Calu3 (cell line): Measurements from ENCODE around the gene HIVEP2. TPM values are rescaled to one million over a fixed set of nuclear protein-coding genes. Genes with fewer than 3 reads are reported as not detected.

Experiments used
- BruUV-seq: library from RNA; stranded (reverse); fragments of 400-500 nt; replicated peaks from 2 replicates; lab custom pipeline; 2021; lab: Mats Ljungman, UMichigan
- CTCF ChIA-PET: fragments of 300-600 bp; sonication (Branson Sonifier 250); formaldehyde crosslinking; loops from one replicate; lab custom pipeline; 2022; ENCODE audit warnings: antibody characterized with exemption; lab: Charles Lee
- DNase-seq: peaks from one replicate; pipeline ENCODE4 v3.0.0; 2022
- H3K27ac Mint-ChIP-seq: one replicate; pipeline ENCODE4 v1.8.0; 2022; ENCODE audit warnings: mixed read lengths; ENCODE audit not compliant: unreplicated experiment
- H3K27me3 Mint-ChIP-seq: one replicate; pipeline ENCODE4 v1.8.0; 2022; ENCODE audit warnings: mixed read lengths; ENCODE audit not compliant: unreplicated experiment
- H3K36me3 Mint-ChIP-seq: one replicate; pipeline ENCODE4 v1.8.0; 2022; ENCODE audit warnings: mild to moderate bottlenecking, moderate library complexity, mixed read lengths; ENCODE audit not compliant: insufficient read depth, unreplicated experiment
- H3K4me1 Mint-ChIP-seq: one replicate; pipeline ENCODE4 v1.8.0; 2022; ENCODE audit warnings: mild to moderate bottlenecking, low read depth, mixed read lengths; ENCODE audit not compliant: unreplicated experiment
- H3K4me3 Mint-ChIP-seq: one replicate; pipeline ENCODE4 v1.8.0; 2022; ENCODE audit warnings: mild to moderate bottlenecking, low read depth, moderate library complexity, mixed read lengths; ENCODE audit not compliant: unreplicated experiment
- H3K9me3 Mint-ChIP-seq: one replicate; pipeline ENCODE4 v1.8.0; 2022; ENCODE audit warnings: low read depth, mixed read lengths; ENCODE audit not compliant: unreplicated experiment
- intact Hi-C: fragments of 100-400 bp; cut with micrococcal nuclease; formaldehyde crosslinking; loops from one replicate; pipeline ENCODE4 v1.10.0; 2022; ENCODE audit not compliant: unreplicated experiment
- total RNA-seq: library from RNA; stranded (reverse); gene quantifications from 2 replicates; pipeline ENCODE4 v1.2.3, GENCODE V29; 2022
- TF ChIP-seq, protein P1 (sequence below): fragments of 200-600 bp; IDR thresholded peaks from one replicate; pipeline ENCODE4 v1.8.0; 2022; ENCODE audit warnings: antibody characterized with exemption; ENCODE audit not compliant: unreplicated experiment

Gene HIVEP2
- total RNA-seq, 1 experiment from 2014 or later, result 18.4 TPM

DNA sequence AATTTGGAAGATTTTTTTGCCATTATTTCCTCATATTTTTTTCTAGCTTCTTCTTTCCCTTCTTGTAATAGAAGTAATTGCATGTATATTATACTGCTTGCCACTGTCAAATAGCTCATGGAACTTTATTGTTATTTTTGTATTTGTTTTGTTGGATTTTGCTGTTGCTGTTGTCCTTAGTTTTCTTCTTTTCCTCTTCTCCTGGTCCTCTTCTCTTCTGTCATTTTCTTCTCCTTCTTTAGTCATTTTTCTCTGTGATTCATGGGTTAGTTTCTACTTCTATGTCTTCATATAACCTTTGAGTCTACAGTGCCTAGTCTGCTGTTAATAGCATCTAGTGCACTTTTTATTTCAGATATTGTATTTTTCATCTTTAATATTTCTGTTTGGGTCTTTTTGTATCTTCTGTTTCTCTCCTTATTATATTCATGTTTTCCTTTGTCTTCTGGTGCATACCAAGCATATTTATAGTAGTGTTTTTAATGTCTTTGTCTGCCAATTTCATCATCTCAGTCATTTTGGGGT, 226.2 kb downstream of the HIVEP2 start:
- intact Hi-C loops, result no loop called here
- Mint-ChIP-seq H3K27me3 (no peaks in the 10 kb centered on the region), H3K4me1 (no peaks in the 10 kb centered on the region), H3K4me3 (no peak overlapping the region), H3K27ac (no peak overlapping the region), H3K36me3 (no peaks in the 10 kb centered on the region), H3K9me3 (peaks cover 5% of the 10 kb centered on the region)
- CTCF ChIA-PET, result no interaction called here
- no peak for DNase-seq
- BruUV-seq, result no TSS peak
- TF ChIP-seq, protein P1, sequence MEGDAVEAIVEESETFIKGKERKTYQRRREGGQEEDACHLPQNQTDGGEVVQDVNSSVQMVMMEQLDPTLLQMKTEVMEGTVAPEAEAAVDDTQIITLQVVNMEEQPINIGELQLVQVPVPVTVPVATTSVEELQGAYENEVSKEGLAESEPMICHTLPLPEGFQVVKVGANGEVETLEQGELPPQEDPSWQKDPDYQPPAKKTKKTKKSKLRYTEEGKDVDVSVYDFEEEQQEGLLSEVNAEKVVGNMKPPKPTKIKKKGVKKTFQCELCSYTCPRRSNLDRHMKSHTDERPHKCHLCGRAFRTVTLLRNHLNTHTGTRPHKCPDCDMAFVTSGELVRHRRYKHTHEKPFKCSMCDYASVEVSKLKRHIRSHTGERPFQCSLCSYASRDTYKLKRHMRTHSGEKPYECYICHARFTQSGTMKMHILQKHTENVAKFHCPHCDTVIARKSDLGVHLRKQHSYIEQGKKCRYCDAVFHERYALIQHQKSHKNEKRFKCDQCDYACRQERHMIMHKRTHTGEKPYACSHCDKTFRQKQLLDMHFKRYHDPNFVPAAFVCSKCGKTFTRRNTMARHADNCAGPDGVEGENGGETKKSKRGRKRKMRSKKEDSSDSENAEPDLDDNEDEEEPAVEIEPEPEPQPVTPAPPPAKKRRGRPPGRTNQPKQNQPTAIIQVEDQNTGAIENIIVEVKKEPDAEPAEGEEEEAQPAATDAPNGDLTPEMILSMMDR, result no peak

DNA sequence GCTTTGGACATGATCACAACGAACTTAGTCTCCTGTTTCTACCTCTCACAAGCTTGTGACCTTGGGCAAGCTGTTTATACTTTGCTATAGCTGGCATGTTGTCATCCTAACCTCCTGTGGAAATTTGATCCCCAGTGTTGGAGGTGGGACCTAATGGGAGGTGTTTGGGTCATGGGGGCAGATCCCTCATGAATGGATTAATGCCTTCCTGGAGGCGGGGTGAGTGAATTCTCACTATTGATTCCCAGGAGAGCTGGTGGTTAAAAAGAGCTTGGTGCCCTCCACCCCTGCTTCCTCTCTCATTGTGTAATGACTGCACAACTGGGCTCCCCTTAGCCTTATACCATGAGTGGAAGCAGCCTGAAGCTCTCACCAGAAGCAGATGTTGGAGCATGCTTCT, 228.9 kb downstream of the HIVEP2 start:
- no peaks in the 10 kb centered on the region for H3K27me3 Mint-ChIP-seq
- no peaks in the 10 kb centered on the region for H3K4me1 Mint-ChIP-seq
- TF ChIP-seq, protein P1, result no peak
- no peak overlapping the region for H3K4me3 Mint-ChIP-seq
- no peaks in the 10 kb centered on the region for H3K36me3 Mint-ChIP-seq
- CTCF ChIA-PET, result no interaction called here
- no TSS peak for BruUV-seq
- H3K9me3 Mint-ChIP-seq, result peaks cover 5% of the 10 kb centered on the region
- H3K27ac Mint-ChIP-seq, result no peak overlapping the region
- DNase-seq, result no peak
- intact Hi-C loops, result no loop called here

DNA sequence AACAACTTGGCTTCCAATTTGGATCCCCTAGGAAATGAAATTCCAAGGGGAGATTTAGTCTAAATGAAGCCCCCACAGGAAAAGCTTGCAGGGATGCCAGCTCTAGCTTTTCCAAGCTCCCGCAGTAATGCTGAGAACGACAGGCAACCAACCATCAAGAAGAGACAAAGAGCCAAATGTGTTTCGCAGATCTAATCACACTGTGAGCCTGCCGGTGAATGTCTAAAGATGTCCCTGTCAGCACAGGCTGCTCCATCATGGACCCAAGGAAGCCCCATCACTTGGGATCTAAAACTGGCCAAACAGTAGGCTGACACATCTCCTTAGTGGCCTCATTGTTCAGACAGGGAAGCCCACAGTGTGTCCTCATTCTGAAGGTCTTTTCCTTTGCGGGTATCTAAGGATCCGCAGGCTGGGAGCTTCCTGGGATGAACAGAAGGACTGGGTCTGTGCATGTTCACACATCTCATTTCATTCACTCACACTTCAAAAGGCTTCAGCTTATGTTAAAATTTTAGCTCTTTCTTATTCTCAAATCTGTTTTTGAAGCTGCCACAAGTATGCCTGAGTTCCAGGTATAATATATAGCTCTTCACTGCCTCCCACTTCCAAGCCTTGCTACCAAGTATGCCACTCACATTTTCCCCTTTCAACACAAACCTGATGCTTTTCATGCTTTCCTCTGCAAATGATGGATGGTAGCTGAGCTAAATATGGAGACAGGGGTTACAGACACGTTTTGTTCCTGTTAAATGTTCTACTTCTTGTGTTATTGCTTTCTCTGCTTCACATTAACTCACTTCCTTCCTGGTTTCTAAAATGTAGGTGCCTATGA, 229.8 kb downstream of the HIVEP2 start:
- no peak for DNase-seq
- no peak overlapping the region for H3K27ac Mint-ChIP-seq
- intact Hi-C loops, result no loop called here
- no TSS peak for BruUV-seq
- CTCF ChIA-PET, result no interaction called here
- no peaks in the 10 kb centered on the region for H3K4me1 Mint-ChIP-seq
- no peaks in the 10 kb centered on the region for H3K36me3 Mint-ChIP-seq
- no peak overlapping the region for H3K4me3 Mint-ChIP-seq
- peaks cover 5% of the 10 kb centered on the region for H3K9me3 Mint-ChIP-seq
- TF ChIP-seq, protein P1, result no peak
- H3K27me3 Mint-ChIP-seq, result no peaks in the 10 kb centered on the region

DNA sequence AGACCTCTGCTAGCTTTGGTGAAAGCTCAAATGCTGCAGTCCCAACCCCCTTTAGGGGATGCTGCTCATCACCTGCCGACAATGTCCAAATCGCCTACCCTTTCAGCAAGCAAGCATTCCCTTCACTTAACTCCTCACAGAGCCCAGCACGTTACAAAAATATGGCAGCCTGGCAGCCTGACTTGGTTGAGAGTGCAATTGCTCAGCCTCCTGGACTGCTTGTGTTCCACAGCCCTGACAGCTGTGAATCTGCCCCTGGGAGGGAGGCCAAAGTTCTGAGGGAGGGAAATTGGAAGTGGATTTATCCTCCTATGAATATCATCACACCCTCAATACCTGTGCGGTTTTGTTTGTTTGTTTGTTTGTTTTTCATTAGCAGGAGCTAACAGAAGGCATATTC, 231.0 kb downstream of the HIVEP2 start:
- H3K4me3 Mint-ChIP-seq, result no peak overlapping the region
- no peaks in the 10 kb centered on the region for H3K27me3 Mint-ChIP-seq
- H3K27ac Mint-ChIP-seq, result no peak overlapping the region
- BruUV-seq, result no TSS peak
- TF ChIP-seq, protein P1, result no peak
- no peaks in the 10 kb centered on the region for H3K36me3 Mint-ChIP-seq
- CTCF ChIA-PET, result no interaction called here
- no peak for DNase-seq
- H3K9me3 Mint-ChIP-seq, result peaks cover 3% of the 10 kb centered on the region
- no peaks in the 10 kb centered on the region for H3K4me1 Mint-ChIP-seq
- intact Hi-C loops, result no loop called here
